Neural cell (in vitro differentiated cells): ENCODE data around the gene SARS2. TPM values are rescaled to one million over a fixed set of nuclear protein-coding genes. Genes with fewer than 3 reads are reported as not detected.

Experiments used
- H2AFZ ChIP-seq: fragments of 200-600, 300-800 bp; sonication (generic), shearing (Covaris generic); 2 replicates; pipeline ENCODE4 v1.6.0; 2014; ENCODE audit warnings: low read depth, mild to moderate bottlenecking, antibody characterized with exemption, low read length, moderate library complexity
- H3F3A ChIP-seq: fragments of 200-600 bp; shearing (Covaris generic); 2 replicates; pipeline ENCODE4 v1.6.1; 2016; ENCODE audit warnings: mild to moderate bottlenecking, moderate library complexity, mixed read lengths, antibody characterized with exemption, low read length; ENCODE audit not compliant: insufficient read depth, poor library complexity, severe bottlenecking
- H3K27ac ChIP-seq: fragments of 200-600, 300-800 bp; sonication (generic), shearing (Covaris generic); 2 replicates; pipeline ENCODE4 v1.5.1; 2014; ENCODE audit warnings: mild to moderate bottlenecking, low read length, moderate library complexity
- H3K27me3 ChIP-seq: fragments of 300-800, 200-600 bp; sonication (generic), shearing (Covaris generic); 2 replicates; pipeline ENCODE4 v1.6.0; 2014; ENCODE audit warnings: mild to moderate bottlenecking, low read depth, low read length, moderate library complexity; ENCODE audit not compliant: insufficient read depth
- H3K36me3 ChIP-seq: fragments of 300-800, 200-600 bp; sonication (generic), shearing (Covaris generic); 2 replicates; pipeline ENCODE4 v1.5.1; 2014; ENCODE audit warnings: mild to moderate bottlenecking, antibody characterized with exemption, low read length, moderate library complexity; ENCODE audit not compliant: insufficient read depth
- H3K4me2 ChIP-seq: fragments of 300-800, 200-600 bp; sonication (generic), shearing (Covaris generic); 2 replicates; pipeline ENCODE4 v1.6.0; 2014; ENCODE audit warnings: mild to moderate bottlenecking, low read length
- H3K4me3 ChIP-seq: fragments of 300-800, 200-600 bp; sonication (generic), shearing (Covaris generic); 2 replicates; pipeline ENCODE4 v1.5.1; 2014; ENCODE audit warnings: mild to moderate bottlenecking, low read length, moderate library complexity
- H3K79me2 ChIP-seq: fragments of 200-600 bp; shearing (Covaris generic); replicated peaks from 2 replicates; pipeline ENCODE4 v1.6.0; 2014; ENCODE audit warnings: mild to moderate bottlenecking, low read length, moderate library complexity; ENCODE audit not compliant: insufficient read depth
- H3K9ac ChIP-seq: fragments of 300-800, 200-600 bp; sonication (generic), shearing (Covaris generic); 2 replicates; pipeline ENCODE4 v1.6.1; 2016; ENCODE audit warnings: mild to moderate bottlenecking, low read length, mixed read lengths
- H3K9me2 ChIP-seq: fragments of 200-600 bp; shearing (Covaris generic); 2 replicates; pipeline ENCODE4 v1.6.1; 2016; ENCODE audit warnings: mild to moderate bottlenecking, low read length, mixed read lengths; ENCODE audit not compliant: insufficient read depth
- H3K9me3 ChIP-seq: fragments of 200-600, 300-800 bp; sonication (generic), shearing (Covaris generic); 2 replicates; pipeline ENCODE4 v1.6.1; 2016; ENCODE audit warnings: mild to moderate bottlenecking, mixed run types, low read length, moderate library complexity, mixed read lengths
- H4K20me1 ChIP-seq: fragments of 200-600 bp; shearing (Covaris generic); 2 replicates; pipeline ENCODE4 v1.6.1; 2016; ENCODE audit warnings: mild to moderate bottlenecking, mixed run types; ENCODE audit not compliant: insufficient read depth
- CTCF ChIP-seq: fragments of 450-650 bp; IDR thresholded peaks from 2 replicates; pipeline ENCODE4 v1.5.1; 2014; ENCODE audit warnings: antibody characterized with exemption, mild to moderate bottlenecking, moderate library complexity; ENCODE audit not compliant: poor library complexity, severe bottlenecking
- EP300 ChIP-seq: fragments of 450-650 bp; conservative IDR thresholded peaks from 2 replicates; pipeline ENCODE4 v1.6.1; 2014; ENCODE audit warnings: antibody characterized with exemption, mild to moderate bottlenecking, moderate library complexity; ENCODE audit not compliant: poor library complexity, severe bottlenecking
- EZH2 ChIP-seq: fragments of 200-600, 300-800 bp; shearing (Covaris generic), sonication (generic); IDR thresholded peaks from 2 replicates; pipeline ENCODE4 v1.6.1; 2014; ENCODE audit warnings: antibody characterized with exemption, low read length, borderline replicate concordance, mild to moderate bottlenecking; ENCODE audit not compliant: insufficient read depth, poor library complexity, severe bottlenecking
- MXI1 ChIP-seq: fragments of 450-650 bp; conservative IDR thresholded peaks from 2 replicates; pipeline ENCODE4 v1.6.1; 2014; ENCODE audit warnings: antibody characterized with exemption, mild to moderate bottlenecking; ENCODE audit not compliant: poor library complexity, severe bottlenecking
- POLR2AphosphoS5 ChIP-seq: IDR thresholded peaks from 2 replicates; pipeline ENCODE4 v1.6.1; 2012
- RAD21 ChIP-seq: fragments of 450-650 bp; conservative IDR thresholded peaks from 2 replicates; pipeline ENCODE4 v1.6.1; 2014; ENCODE audit warnings: antibody characterized with exemption, mild to moderate bottlenecking, moderate library complexity
- REST ChIP-seq: IDR thresholded peaks from 2 replicates; pipeline ENCODE4 v1.6.1; 2012; ENCODE audit warnings: borderline replicate concordance
- SMC3 ChIP-seq: fragments of 450-650 bp; conservative IDR thresholded peaks from 2 replicates; pipeline ENCODE4 v1.6.1; 2014; ENCODE audit warnings: antibody characterized with exemption, mild to moderate bottlenecking, moderate library complexity; ENCODE audit not compliant: poor library complexity
- TAF1 ChIP-seq: IDR thresholded peaks from 2 replicates; pipeline ENCODE4 v1.6.1; 2012; ENCODE audit warnings: low read depth
- polyA plus RNA-seq: library from polyadenylated mRNA; depleted of rRNA; stranded (reverse); fragments of >200 nt; gene quantifications from 2 replicates; pipeline ENCODE4 v1.2.3, GENCODE V29; 2014

The SARS2 gene
- polyA plus RNA-seq, 1 donor from 2014 or later = 14.6 TPM

GRCh38 chr19:38928391-38929001, 2.1 kb downstream of the SARS2 start:
- no peak overlapping the region for H3K4me2 ChIP-seq
- no peak for TF ChIP-seq RAD21
- TF ChIP-seq MXI1 = no peak
- TF ChIP-seq EP300 = no peak
- TF ChIP-seq TAF1 = no peak
- no peak for TF ChIP-seq REST
- no peak for TF ChIP-seq CTCF
- no peak for TF ChIP-seq POLR2AphosphoS5
- no peak for TF ChIP-seq SMC3
- TF ChIP-seq EZH2 = no peak
- peaks cover 12% of the 10 kb centered on the region for H3K79me2 ChIP-seq
- H3K4me3 ChIP-seq = no peak overlapping the region
- no peak overlapping the region for H3K27ac ChIP-seq
- H3K36me3 ChIP-seq = no peaks in the 10 kb centered on the region
- no peaks in the 10 kb centered on the region for H3K9me2 ChIP-seq
- no peaks in the 10 kb centered on the region for H4K20me1 ChIP-seq
- no peaks in the 10 kb centered on the region for H3K9me3 ChIP-seq
- no peak overlapping the region for H2AFZ ChIP-seq
- no peaks in the 10 kb centered on the region for H3F3A ChIP-seq
- H3K9ac ChIP-seq = no peak overlapping the region
- H3K27me3 ChIP-seq = no peaks in the 10 kb centered on the region

- Histone ChIP-seq H3K36me3 (no peaks in the 10 kb centered on the region), H3K4me2 (no peak overlapping the region), H3K27me3 (no peaks in the 10 kb centered on the region), H4K20me1 (no peaks in the 10 kb centered on the region), H3K9me3 (no peaks in the 10 kb centered on the region), H3K27ac (no peak overlapping the region), H3K79me2 (peaks cover 2% of the 10 kb centered on the region), H3K9me2 (no peaks in the 10 kb centered on the region), H3K9ac (no peak overlapping the region), H3F3A (no peaks in the 10 kb centered on the region), H3K4me3 (no peak overlapping the region), H2AFZ (no peak overlapping the region)
- TF ChIP-seq EP300 (no peak), EZH2 (no peak), REST (no peak), MXI1 (no peak), SMC3 (no peak), TAF1 (no peak), RAD21 (no peak), CTCF (no peak), POLR2AphosphoS5 (no peak)
Measured at GRCh38 chr19:38924388-38924787, 6.2 kb downstream of the SARS2 start.
